NB4 (cell line): ENCODE results near the gene ILDR2.

Experiments
- DNase-seq: peaks from one replicate; pipeline ENCODE4 v3.0.0; 2010; ENCODE audit warnings: low read depth
- H3K4me3 ChIP-seq: one replicate; pipeline ENCODE4 v1.5.1; 2011; ENCODE audit warnings: mild to moderate bottlenecking, low read depth, low read length, moderate library complexity
- CTCF ChIP-seq: IDR thresholded peaks from one replicate; pipeline ENCODE4 v1.5.1; 2012; ENCODE audit warnings: low read depth, low read length
- MAX ChIP-seq: IDR thresholded peaks from 2 replicates; pipeline ENCODE4 v1.6.1; 2011; ENCODE audit warnings: low read depth, low read length
- MYC ChIP-seq: IDR thresholded peaks from 2 replicates; pipeline ENCODE4 v1.6.1; 2011; ENCODE audit warnings: low read depth, low read length
- POLR2A ChIP-seq: IDR thresholded peaks from 2 replicates; pipeline ENCODE4 v1.6.1; 2011; ENCODE audit warnings: mild to moderate bottlenecking; ENCODE audit not compliant: insufficient read length; ENCODE audit errors: extremely low read depth

Gene ILDR2

GRCh38 chr1:166988974-166989515 is 13.7 kb upstream of the ILDR2 start, which contains the start of gene MAEL:
Gene MAEL (plus strand): TSS chr1:166989280. CDS start chr1:166989353, 73 bp downstream.
- H3K4me3 ChIP-seq, result no peak within 1 kb of the TSS
- TF ChIP-seq POLR2A, result no peak
- no peak for TF ChIP-seq MYC
- no peak for TF ChIP-seq CTCF
- no peak for TF ChIP-seq MAX
- no peak for DNase-seq

- H3K4me3 ChIP-seq, result no peak overlapping the region
- no peak for TF ChIP-seq CTCF
- TF ChIP-seq MYC, result no peak
- TF ChIP-seq MAX, result no peak
- no peak for TF ChIP-seq POLR2A
- DNase-seq, result no peak
These were observed 6.2 kb upstream of the ILDR2 start for GRCh38 chr1:166981589-166981988.

- TF ChIP-seq POLR2A (no peak), MAX (no peak), MYC (no peak), CTCF (no peak)
- DNase-seq, result no peak
- H3K4me3 ChIP-seq, result no peak overlapping the region
These were observed 5.5 kb upstream of the ILDR2 start for GRCh38 chr1:166980818-166981217.

- TF ChIP-seq CTCF (no peak), MYC (no peak), POLR2A (no peak), MAX (no peak)
- H3K4me3 ChIP-seq, result no peak overlapping the region
- no peak for DNase-seq
These were observed 5.0 kb upstream of the ILDR2 start for GRCh38 chr1:166980383-166980782.

GRCh38 chr1:166978821-166979220 is 3.5 kb upstream of the ILDR2 start:
- no peak for DNase-seq
- H3K4me3 ChIP-seq, result no peak overlapping the region
- no peak for TF ChIP-seq MAX
- no peak for TF ChIP-seq MYC
- no peak for TF ChIP-seq POLR2A
- TF ChIP-seq CTCF, result no peak
